Dedifferentiated amniotic fluid mesenchymal stem cell (primary cell): ENCODE results near the gene HCN2.
A peak's percentile ranks its signal among the peaks of the same experiment; 100 is the strongest.
"Not testable (repeated sequence)": the region's sequence is repeated elsewhere in the genome, so short reads cannot be mapped to it uniquely, and the experiment has no call there.

Experiments used
- DNase-seq: peaks from one replicate; pipeline ENCODE4 v3.0.0-alpha.2; 2016; ENCODE audit errors: extremely low spot score

The HCN2 gene

GRCh38 chr19:604355-604754 is 14.7 kb downstream of the HCN2 start:
- no peak for DNase-seq

- DNase-seq: not testable (repeated sequence)
Measured at GRCh38 chr19:605061-605971, 15.6 kb downstream of the HCN2 start.

GRCh38 chr19:607301-608154 is 17.8 kb downstream of the HCN2 start:
- no peak for DNase-seq

GRCh38 chr19:608155-609003 is 18.7 kb downstream of the HCN2 start:
- DNase-seq: no peak

- no peak for DNase-seq
Measured at GRCh38 chr19:609004-609346, 19.3 kb downstream of the HCN2 start.

GRCh38 chr19:610071-610800 is 20.6 kb downstream of the HCN2 start:
- no peak for DNase-seq

GRCh38 chr19:610801-611480 is 21.3 kb downstream of the HCN2 start:
- DNase-seq: no peak

- DNase-seq: peak; percentile 51
Measured at GRCh38 chr19:611481-611868, 21.8 kb downstream of the HCN2 start.

GRCh38 chr19:612941-613340 is 23.3 kb downstream of the HCN2 start:
- DNase-seq: no peak

GRCh38 chr19:613732-614567 is 24.3 kb downstream of the HCN2 start:
- no peak for DNase-seq

- DNase-seq: no peak
Measured at GRCh38 chr19:615619-616018, 25.9 kb downstream of the HCN2 start.

- DNase-seq: no peak
Measured at GRCh38 chr19:616062-616700, 26.5 kb downstream of the HCN2 start.

GRCh38 chr19:616747-617526 is 27.3 kb downstream of the HCN2 start:
- DNase-seq: no peak

- no peak for DNase-seq
Measured at GRCh38 chr19:617551-618246, 28.0 kb downstream of the HCN2 start.

GRCh38 chr19:618247-618619 is 28.6 kb downstream of the HCN2 start:
- DNase-seq: no peak

GRCh38 chr19:618674-619285 is 29.1 kb downstream of the HCN2 start:
- no peak for DNase-seq

- DNase-seq: no peak
Measured at GRCh38 chr19:619286-620002, 29.8 kb downstream of the HCN2 start.
